Muscle layer of colon (tissue), 2 donors: ENCODE data around the gene PLXNB3.

Experiments used
- H3K27ac ChIP-seq: one replicate; pipeline ENCODE4 v1.7.0; 2013; ENCODE audit warnings: low read depth, mild to moderate bottlenecking, low read length, moderate library complexity
- H3K27me3 ChIP-seq, 2 donors: one replicate each; pipeline ENCODE4 v1.7.0; 2013; ENCODE audit warnings: low read length in 2 of 2, mild to moderate bottlenecking in 2 of 2; ENCODE audit not compliant: insufficient read depth in 2 of 2, control insufficient read depth in 1 of 2
- H3K36me3 ChIP-seq: one replicate; pipeline ENCODE4 v1.7.0; 2013; ENCODE audit warnings: mild to moderate bottlenecking, low read length; ENCODE audit not compliant: insufficient read depth
- H3K4me1 ChIP-seq: one replicate; pipeline ENCODE4 v1.7.0; 2013; ENCODE audit warnings: mild to moderate bottlenecking, low read length; ENCODE audit not compliant: insufficient read depth
- H3K4me3 ChIP-seq, 2 donors: one replicate each; pipeline ENCODE4 v1.7.0; 2013; ENCODE audit warnings: low read length in 2 of 2, low read depth in 1 of 2, mild to moderate bottlenecking in 1 of 2, moderate library complexity in 1 of 2
- H3K9ac ChIP-seq: one replicate; pipeline ENCODE4 v1.7.0; 2013; ENCODE audit warnings: low read length
- H3K9me3 ChIP-seq: one replicate; pipeline ENCODE4 v1.7.0; 2013; ENCODE audit warnings: mild to moderate bottlenecking, low read length
- donor health status: abdominal sarcoma.
- donor health status: Adenocarcinoma of cecum.

Gene PLXNB3

GRCh38 chrX:153801669-153802068, 37.6 kb downstream of the PLXNB3 start:
- H3K27ac ChIP-seq = no peak overlapping the region
- peaks cover 0 to 9% of the 10 kb centered on the region in 2 donors for H3K27me3 ChIP-seq
- H3K36me3 ChIP-seq = peaks cover 9% of the 10 kb centered on the region
- H3K9me3 ChIP-seq = no peaks in the 10 kb centered on the region
- H3K4me1 ChIP-seq = no peaks in the 10 kb centered on the region
- H3K9ac ChIP-seq = no peak overlapping the region
- H3K4me3 ChIP-seq = no peak overlapping the region

DNA sequence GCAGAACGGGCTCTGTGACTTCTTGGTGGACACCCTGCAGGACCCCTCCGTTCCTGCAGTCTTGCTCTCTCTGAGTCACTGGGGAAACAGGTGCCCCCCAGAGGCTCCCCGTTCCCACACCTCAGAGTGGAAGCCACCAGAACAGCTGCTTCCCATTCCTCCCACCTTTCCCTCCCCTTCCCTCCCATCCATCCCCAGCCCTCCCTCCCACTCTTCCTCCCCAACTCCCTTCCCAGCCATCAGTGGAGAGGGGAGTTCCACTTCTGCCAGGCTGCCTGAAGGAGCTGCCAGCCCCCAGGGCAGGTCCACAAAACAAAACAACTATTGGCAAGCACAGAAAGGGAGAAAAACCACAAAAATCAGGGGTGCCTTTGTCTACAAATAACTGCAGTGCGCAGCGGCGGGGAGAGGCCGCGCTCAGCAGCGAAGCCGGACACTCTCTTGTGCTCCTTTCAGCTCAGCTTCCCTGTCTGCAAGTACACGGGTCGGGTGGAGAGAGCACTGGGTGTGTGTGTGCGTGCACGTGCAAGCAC, 38.5 kb downstream of the PLXNB3 start:
- Histone ChIP-seq H3K36me3 (no peaks in the 10 kb centered on the region), H3K9ac (no peak overlapping the region), H3K4me3 (no peak overlapping the region), H3K9me3 (no peaks in the 10 kb centered on the region), H3K4me1 (no peaks in the 10 kb centered on the region), H3K27me3 (peaks cover 0 to 15% of the 10 kb centered on the region in 2 donors), H3K27ac (no peak overlapping the region)

GRCh38 chrX:153803211-153804099, 39.4 kb downstream of the PLXNB3 start:
- Histone ChIP-seq H3K27ac (no peak overlapping the region), H3K4me1 (no peaks in the 10 kb centered on the region), H3K4me3 (no peak overlapping the region), H3K9me3 (no peaks in the 10 kb centered on the region), H3K36me3 (no peaks in the 10 kb centered on the region), H3K9ac (no peak overlapping the region), H3K27me3 (peaks cover 0 to 13% of the 10 kb centered on the region in 2 donors)

DNA sequence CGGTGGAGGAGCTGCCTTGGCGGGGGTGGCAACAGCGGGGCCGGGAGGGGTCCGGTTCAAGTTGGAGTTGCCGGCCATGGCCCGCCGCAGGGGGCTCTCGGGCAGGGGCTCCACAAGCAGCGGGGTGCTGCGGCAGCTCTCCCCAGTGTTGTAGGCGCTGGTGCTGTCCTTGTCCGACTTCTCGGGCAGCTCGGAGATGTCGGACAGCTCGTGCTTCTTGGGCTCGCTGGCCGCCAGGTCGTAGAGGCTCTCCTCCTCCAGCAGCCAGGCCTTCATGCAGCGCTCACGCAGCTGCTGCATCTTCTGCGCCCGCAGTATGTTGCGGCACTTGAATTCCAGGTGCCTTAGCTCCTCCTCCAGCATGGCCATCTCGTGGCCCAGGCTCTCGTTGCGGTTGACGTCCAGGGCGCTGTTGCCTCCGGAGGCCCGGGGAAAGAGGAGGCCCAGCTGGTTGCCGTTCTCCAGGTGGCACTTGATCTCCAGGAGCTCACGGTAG, 40.1 kb downstream of the PLXNB3 start:
- peaks cover 0 to 11% of the 10 kb centered on the region in 2 donors for H3K27me3 ChIP-seq
- no peaks in the 10 kb centered on the region for H3K9me3 ChIP-seq
- no peaks in the 10 kb centered on the region for H3K36me3 ChIP-seq
- no peak overlapping the region for H3K9ac ChIP-seq
- no peaks in the 10 kb centered on the region for H3K4me1 ChIP-seq
- no peak overlapping the region for H3K4me3 ChIP-seq
- H3K27ac ChIP-seq = no peak overlapping the region

- H3K9me3 ChIP-seq = no peaks in the 10 kb centered on the region
- no peaks in the 10 kb centered on the region for H3K36me3 ChIP-seq
- no peak overlapping the region for H3K4me3 ChIP-seq
- peaks cover 0 to 11% of the 10 kb centered on the region in 2 donors for H3K27me3 ChIP-seq
- no peak overlapping the region for H3K27ac ChIP-seq
- H3K9ac ChIP-seq = no peak overlapping the region
- no peaks in the 10 kb centered on the region for H3K4me1 ChIP-seq
Measured at GRCh38 chrX:153804621-153805020, 40.6 kb downstream of the PLXNB3 start.

GRCh38 chrX:153805436-153805835, 41.4 kb downstream of the PLXNB3 start:
- Histone ChIP-seq H3K36me3 (no peaks in the 10 kb centered on the region), H3K4me3 (no peak overlapping the region), H3K27me3 (peaks cover 0 to 11% of the 10 kb centered on the region in 2 donors), H3K9me3 (no peaks in the 10 kb centered on the region), H3K4me1 (no peaks in the 10 kb centered on the region), H3K27ac (no peak overlapping the region), H3K9ac (no peak overlapping the region)

- Histone ChIP-seq H3K4me1 (no peaks in the 10 kb centered on the region), H3K36me3 (no peaks in the 10 kb centered on the region), H3K9me3 (no peaks in the 10 kb centered on the region), H3K4me3 (no peak overlapping the region), H3K27ac (no peak overlapping the region), H3K9ac (no peak overlapping the region), H3K27me3 (peaks cover 0 to 11% of the 10 kb centered on the region in 2 donors)
Measured at GRCh38 chrX:153806999-153807575, 43.0 kb downstream of the PLXNB3 start.

DNA sequence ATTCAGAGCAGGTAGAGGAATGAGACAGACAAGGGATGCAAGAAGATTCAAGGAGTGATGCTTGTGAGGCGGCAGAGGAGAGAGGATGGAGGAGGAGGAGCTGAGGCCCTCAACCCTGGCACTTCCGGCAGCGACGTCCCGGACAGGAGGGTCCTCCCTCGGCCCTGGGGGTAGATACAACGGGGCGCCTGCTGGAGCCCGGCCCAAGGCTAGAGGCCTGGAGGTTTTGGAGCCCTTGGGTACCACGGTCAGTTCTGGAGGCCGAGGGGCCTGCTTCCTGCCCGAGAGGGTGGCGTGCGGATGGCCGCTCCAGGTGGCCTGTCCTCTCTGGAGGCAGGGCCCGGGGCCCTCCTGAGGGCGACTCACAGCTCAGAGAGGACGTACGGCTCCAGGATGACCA, 43.9 kb downstream of the PLXNB3 start:
- Histone ChIP-seq H3K27ac (no peak overlapping the region), H3K36me3 (no peaks in the 10 kb centered on the region), H3K4me1 (no peaks in the 10 kb centered on the region), H3K9ac (no peak overlapping the region), H3K9me3 (no peaks in the 10 kb centered on the region), H3K4me3 (no peak overlapping the region), H3K27me3 (peaks cover 0 to 16% of the 10 kb centered on the region in 2 donors)

DNA sequence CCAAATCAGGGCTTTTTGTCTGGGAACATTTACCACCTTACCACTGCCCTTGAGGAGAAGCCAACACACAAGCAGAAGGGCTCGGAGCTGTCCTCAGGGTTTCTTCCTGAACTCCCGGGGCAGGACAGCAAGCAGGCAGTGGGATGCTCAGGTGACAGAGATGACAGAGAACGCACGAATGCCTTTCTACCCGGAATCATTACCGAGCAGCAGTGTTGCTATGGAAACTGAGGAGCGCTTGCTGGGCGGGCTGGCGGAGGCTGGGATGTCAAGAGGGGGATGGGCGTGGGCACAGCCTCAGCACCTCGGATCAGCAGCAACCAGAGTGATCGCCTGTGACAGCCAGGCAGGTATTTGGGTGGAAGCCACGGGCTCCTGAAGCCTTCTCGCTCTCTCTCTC, 48.2 kb downstream of the PLXNB3 start:
- Histone ChIP-seq H3K4me3 (no peak overlapping the region), H3K27me3 (peaks cover 0 to 13% of the 10 kb centered on the region in 2 donors), H3K9ac (no peak overlapping the region), H3K27ac (no peak overlapping the region), H3K4me1 (no peaks in the 10 kb centered on the region), H3K36me3 (no peaks in the 10 kb centered on the region), H3K9me3 (no peaks in the 10 kb centered on the region)

DNA sequence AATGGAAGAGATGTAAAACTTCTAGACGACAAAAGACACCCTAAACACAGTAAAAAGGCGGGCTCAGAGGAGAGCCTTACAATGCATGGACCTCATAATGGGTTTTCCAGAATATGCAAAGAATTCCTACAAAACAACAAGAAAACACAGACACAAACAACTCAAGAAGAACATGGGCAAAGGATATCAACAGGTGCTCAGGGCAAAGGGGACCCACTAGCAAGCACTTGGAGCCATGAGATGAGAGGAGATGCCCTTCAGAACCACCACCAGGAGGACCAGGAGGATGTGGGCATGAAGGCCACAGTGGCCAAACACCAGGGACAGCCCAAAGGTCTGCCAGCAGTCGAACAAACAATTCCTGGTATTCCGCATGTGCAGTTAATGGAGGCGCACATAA, 49.1 kb downstream of the PLXNB3 start:
- Histone ChIP-seq H3K27me3 (peaks cover 0 to 18% of the 10 kb centered on the region in 2 donors), H3K9ac (no peak overlapping the region), H3K27ac (no peak overlapping the region), H3K9me3 (no peaks in the 10 kb centered on the region), H3K36me3 (no peaks in the 10 kb centered on the region), H3K4me3 (no peak overlapping the region), H3K4me1 (no peaks in the 10 kb centered on the region)

DNA sequence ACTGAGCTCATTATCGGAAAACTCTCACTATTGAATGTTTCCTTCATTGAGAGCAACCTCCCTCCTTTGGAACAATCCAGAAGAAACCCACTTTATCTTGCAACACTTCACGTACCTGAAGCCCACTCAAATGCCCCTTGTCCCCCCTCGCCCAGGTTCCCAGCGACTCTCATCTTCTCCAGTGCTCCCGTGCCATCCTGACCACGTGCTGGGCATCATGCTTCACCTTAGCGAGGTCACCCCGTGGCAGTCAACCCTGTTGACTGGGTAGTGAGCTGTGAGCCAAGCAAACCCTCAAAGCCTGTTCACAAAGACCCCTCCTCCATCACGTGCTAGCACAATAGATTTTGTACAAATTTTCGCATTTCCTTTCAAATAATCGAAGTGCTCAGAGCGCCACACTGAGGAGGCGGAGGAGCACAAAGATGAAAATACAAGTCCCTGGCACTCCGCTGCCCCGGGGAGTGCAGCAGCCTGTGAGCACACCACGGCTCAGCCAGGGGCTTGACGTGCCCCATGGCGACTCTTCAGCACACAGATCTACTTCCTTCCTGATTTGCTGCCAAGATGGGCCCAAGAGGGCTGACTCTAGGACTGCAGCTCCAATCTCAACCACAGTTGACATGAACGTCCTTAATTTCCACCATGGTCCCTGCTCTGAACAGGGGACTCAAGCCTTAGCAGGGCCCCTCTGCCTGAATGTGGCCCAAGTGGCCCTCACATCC, 50.7 kb downstream of the PLXNB3 start:
- Histone ChIP-seq H3K4me3 (no peak overlapping the region), H3K9ac (no peak overlapping the region), H3K4me1 (peaks cover 5% of the 10 kb centered on the region), H3K27ac (no peak overlapping the region), H3K36me3 (no peaks in the 10 kb centered on the region), H3K9me3 (no peaks in the 10 kb centered on the region), H3K27me3 (peaks cover 0 to 18% of the 10 kb centered on the region in 2 donors)
